ENCODE data around the gene MYPOP. TPM values are rescaled to one million over a fixed set of nuclear protein-coding genes. Genes with fewer than 3 reads are reported as not detected.

MYPOP gene
- total and polyA plus RNA-seq, 2 donors from 2014 or later = 6.7 to 11.7 TPM

- intact Hi-C loops (cut with DNase I) = no loop called here
- DNase-seq (peak in 1 of 5 donors; percentile 52), FAIRE-seq (no peak)
- H3K27me3 ChIP-seq (ENCODE audit: control insufficient read depth, insufficient read depth, low read length) = peaks cover 3% of the 10 kb centered on the region
- no peaks in the 10 kb centered on the region for H3K36me3 ChIP-seq (ENCODE audit: control insufficient read depth in 2 of 3, insufficient read depth in 3 of 3, low read length in 3 of 3)
- H3K9me3 ChIP-seq (ENCODE audit: control insufficient read depth in 2 of 3, insufficient read depth in 1 of 3, low read length in 3 of 3) = no peaks in the 10 kb centered on the region
- TF ChIP-seq CTCF (IDR thresholded peaks at IDR 0.05; ENCODE audit: borderline replicate concordance, extremely low read depth, insufficient read depth) = no peak
- no peaks in the 10 kb centered on the region for H3K4me1 ChIP-seq (ENCODE audit: control insufficient read depth in 2 of 3, insufficient read depth in 2 of 3, low read depth in 1 of 3, low read length in 3 of 3)
- H3K27ac ChIP-seq (ENCODE audit: low read depth in 2 of 2, low read length in 2 of 2) = no peak overlapping the region
- no peak overlapping the region for H3K4me3 ChIP-seq (ENCODE audit: low read length in 3 of 3)
- no peak overlapping the region for H3K9ac ChIP-seq (ENCODE audit: low read length in 3 of 3)
These were observed 32.3 kb upstream of the MYPOP start for GRCh38 chr19:45934551-45935230.

GRCh38 chr19:45933759-45934158, 31.3 kb upstream of the MYPOP start:
- Histone ChIP-seq H3K4me3 (ENCODE audit: low read length in 3 of 3) (no peak overlapping the region), H3K27me3 (ENCODE audit: control insufficient read depth, insufficient read depth, low read length) (peaks cover 2% of the 10 kb centered on the region), H3K4me1 (ENCODE audit: control insufficient read depth in 2 of 3, insufficient read depth in 2 of 3, low read depth in 1 of 3, low read length in 3 of 3) (no peaks in the 10 kb centered on the region), H3K27ac (ENCODE audit: low read depth in 2 of 2, low read length in 2 of 2) (no peak overlapping the region), H3K36me3 (ENCODE audit: control insufficient read depth in 2 of 3, insufficient read depth in 3 of 3, low read length in 3 of 3) (no peaks in the 10 kb centered on the region), H3K9me3 (ENCODE audit: control insufficient read depth in 2 of 3, insufficient read depth in 1 of 3, low read length in 3 of 3) (no peaks in the 10 kb centered on the region), H3K9ac (ENCODE audit: low read length in 3 of 3) (no peak overlapping the region)
- no peak for TF ChIP-seq CTCF (IDR thresholded peaks at IDR 0.05; ENCODE audit: borderline replicate concordance, extremely low read depth, insufficient read depth)
- FAIRE-seq (no peak), DNase-seq (no peak)
- intact Hi-C loops (cut with DNase I) = no loop called here

GRCh38 chr19:45931055-45931454, 28.6 kb upstream of the MYPOP start:
- no peak for TF ChIP-seq CTCF (IDR thresholded peaks at IDR 0.05; ENCODE audit: borderline replicate concordance, extremely low read depth, insufficient read depth)
- no peaks in the 10 kb centered on the region for H3K36me3 ChIP-seq (ENCODE audit: control insufficient read depth in 2 of 3, insufficient read depth in 3 of 3, low read length in 3 of 3)
- no peak overlapping the region for H3K9ac ChIP-seq (ENCODE audit: low read length in 3 of 3)
- no peaks in the 10 kb centered on the region for H3K9me3 ChIP-seq (ENCODE audit: control insufficient read depth in 2 of 3, insufficient read depth in 1 of 3, low read length in 3 of 3)
- no peak overlapping the region for H3K4me3 ChIP-seq (ENCODE audit: low read length in 3 of 3)
- FAIRE-seq (no peak), DNase-seq (peak in 1 of 5 donors; percentile 21)
- no peaks in the 10 kb centered on the region for H3K27me3 ChIP-seq (ENCODE audit: control insufficient read depth, insufficient read depth, low read length)
- intact Hi-C loops (cut with DNase I) = no loop called here
- no peaks in the 10 kb centered on the region for H3K4me1 ChIP-seq (ENCODE audit: control insufficient read depth in 2 of 3, insufficient read depth in 2 of 3, low read depth in 1 of 3, low read length in 3 of 3)
- no peak overlapping the region for H3K27ac ChIP-seq (ENCODE audit: low read depth in 2 of 2, low read length in 2 of 2)

- H3K4me1 ChIP-seq (ENCODE audit: control insufficient read depth in 2 of 3, insufficient read depth in 2 of 3, low read depth in 1 of 3, low read length in 3 of 3) = no peaks in the 10 kb centered on the region
- intact Hi-C loops (cut with DNase I) = no loop called here
- DNase-seq (no peak), FAIRE-seq (no peak)
- no peaks in the 10 kb centered on the region for H3K36me3 ChIP-seq (ENCODE audit: control insufficient read depth in 2 of 3, insufficient read depth in 3 of 3, low read length in 3 of 3)
- no peaks in the 10 kb centered on the region for H3K27me3 ChIP-seq (ENCODE audit: control insufficient read depth, insufficient read depth, low read length)
- no peak for TF ChIP-seq CTCF (IDR thresholded peaks at IDR 0.05; ENCODE audit: borderline replicate concordance, extremely low read depth, insufficient read depth)
- no peak overlapping the region for H3K27ac ChIP-seq (ENCODE audit: low read depth in 2 of 2, low read length in 2 of 2)
- no peaks in the 10 kb centered on the region for H3K9me3 ChIP-seq (ENCODE audit: control insufficient read depth in 2 of 3, insufficient read depth in 1 of 3, low read length in 3 of 3)
- H3K4me3 ChIP-seq (ENCODE audit: low read length in 3 of 3) = no peak overlapping the region
- H3K9ac ChIP-seq (ENCODE audit: low read length in 3 of 3) = no peak overlapping the region
These were observed 26.8 kb upstream of the MYPOP start for GRCh38 chr19:45929247-45929646.

All from kidney (tissue), 14 donors.